Ovary (tissue), 9 donors: ENCODE results near the gene PKD2L1. TPM values are rescaled to one million over a fixed set of nuclear protein-coding genes. Genes with fewer than 3 reads are reported as not detected.

Experiments
- DNase-seq, 5 donors: peaks; one replicate each; pipeline ENCODE4 v3.0.0-alpha.2; 2019 to 2020
- H3K27ac ChIP-seq, 2 donors: fragments of 200-600 bp; one replicate each; pipeline versions ENCODE4 v1.5.1 to v1.8.0; 2019 to 2022
- H3K27me3 ChIP-seq: fragments of 200-600 bp; one replicate; pipeline ENCODE4 v1.8.0; 2022
- H3K36me3 ChIP-seq: fragments of 200-600 bp; sonication (generic); one replicate; pipeline ENCODE4 v1.5.1; 2019
- H3K4me1 ChIP-seq: one replicate; pipeline ENCODE4 v1.8.1; 2013; ENCODE audit warnings: mild to moderate bottlenecking, moderate library complexity; ENCODE audit not compliant: insufficient read depth
- H3K4me3 ChIP-seq: fragments of 200-600 bp; sonication (generic); one replicate; pipeline ENCODE4 v1.5.1; 2017
- H3K9me3 ChIP-seq, 2 donors: fragments of 200-600 bp in 1 of 2; sonication (generic) in 1 of 2; one replicate each; pipeline versions ENCODE4 v1.5.1 to v1.8.1; 2013 to 2019; ENCODE audit warnings: mild to moderate bottlenecking in 1 of 2, moderate library complexity in 1 of 2
- CTCF ChIP-seq, 3 donors: fragments of 450-650 bp in 2 of 3; fragments of 200-600 bp in 1 of 3; IDR thresholded peaks; one replicate each; pipeline versions ENCODE4 v1.5.1 to v1.8.0; 2016 to 2022; ENCODE audit warnings: antibody characterized with exemption in 3 of 3, mild to moderate bottlenecking in 1 of 3
- EP300 ChIP-seq: sonication (generic); formaldehyde crosslinking; IDR thresholded peaks from one replicate; pipeline ENCODE4 v1.6.1; 2017; ENCODE audit warnings: antibody characterized with exemption
- POLR2A ChIP-seq: fragments of 450-650 bp; IDR thresholded peaks from one replicate; pipeline ENCODE4 v1.6.1; 2017; ENCODE audit warnings: antibody characterized with exemption, mild to moderate bottlenecking, moderate library complexity
- WGBS, 3 donors: extraction: QIAGEN DNeasy Blood & Tissue Kit in 1 of 3; methylation state at CpG; one replicate each; pipeline versions ENCODE4 v1.1.5 to v1.1.7; 2013 to 2017; 5-methylcytosine and 5-hydroxymethylcytosine counted together
- intact Hi-C, 4 donors: fragments of 100-400 bp; cut with DNase I; formaldehyde crosslinking; loops; one replicate each; pipeline versions ENCODE4 v1.11.0 to v1.15.1; 2022 to 2023
- polyA plus RNA-seq, 2 donors: library from polyadenylated mRNA; stranded (reverse); fragments of 200-250 nt in 1 of 2; fragments of 350-450 nt in 1 of 2; fragmentation: Illumina TruSeq in 1 of 2; extraction: RNeasy Lipid Tissue Mini Kit (QIAGEN cat#74804) in 1 of 2; gene quantifications; one replicate each; pipeline ENCODE4 v1.2.3, GENCODE V29; 2013 to 2014
- total RNA-seq, 7 donors: library from RNA; depleted of rRNA in 2 of 7; stranded (reverse); fragments of >200 nt in 2 of 7; fragmentation: NEBNext Ultra II Directional in 3 of 7; extraction: Animal tissue kit (Norgen Biotek cat#: 25700) in 3 of 7; gene quantifications; one replicate each; pipeline versions ENCODE4 v1.1.0 to v1.2.4, GENCODE V29; 2016 to 2023
- donor health status: DM: no; HTN: no; CAD: no; lungs with moderate emphysema.
- donor health status: DM: no; HTN: no; CAD: no.
- donor health status: Bipolar disorder and iron deficiency.
- donor health status: DM: yes; HTN: yes; CAD: no.
- donor health status: DM: no; HTN: no; CAD: no.
- donor health status: DM: yes; HTN: yes; CAD: no.

PKD2L1 gene
- total and polyA plus RNA-seq, 9 donors: 0.02 to 2.5 (median 2.2) TPM; not detected in 6

GRCh38 chr10:100360234-100360633 lies 30.2 kb upstream of the PKD2L1 start:
- TF ChIP-seq CTCF (IDR thresholded peaks at IDR 0.05) (no peak), POLR2A (no peak), EP300 (no peak)
- peaks cover 15% of the 10 kb centered on the region for H3K4me1 ChIP-seq
- no peaks in the 10 kb centered on the region for H3K27me3 ChIP-seq
- H3K27ac ChIP-seq: no peak overlapping the region
- H3K36me3 ChIP-seq: no peaks in the 10 kb centered on the region
- intact Hi-C loops: no loop called here
- H3K9me3 ChIP-seq: no peaks in the 10 kb centered on the region
- DNase-seq: no peak
- H3K4me3 ChIP-seq: no peak overlapping the region
- 65 to 68% (median 67%) methylated on average over 6 of the region's 6 CpGs for WGBS, 3 donors

- no peaks in the 10 kb centered on the region for H3K27me3 ChIP-seq
- 3 to 6% (median 5%) methylated on average over 3 of the region's 3 CpGs for WGBS, 3 donors
- no peaks in the 10 kb centered on the region for H3K9me3 ChIP-seq
- H3K4me1 ChIP-seq: peaks cover 11% of the 10 kb centered on the region
- no peak for TF ChIP-seq EP300
- no peaks in the 10 kb centered on the region for H3K36me3 ChIP-seq
- peak overlapping the region in 1 of 2 donors; percentile 23 for H3K27ac ChIP-seq
- intact Hi-C loops: no loop called here
- H3K4me3 ChIP-seq: no peak overlapping the region
- peak in 3 of 5 donors; percentile 42 to 64 (median 47) for DNase-seq
Observed at GRCh38 chr10:100359529-100360150, 29.6 kb upstream of the PKD2L1 start.

GRCh38 chr10:100359030-100359432 lies 29.0 kb upstream of the PKD2L1 start:
- Histone ChIP-seq H3K9me3 (no peaks in the 10 kb centered on the region), H3K27me3 (no peaks in the 10 kb centered on the region), H3K36me3 (no peaks in the 10 kb centered on the region), H3K27ac (peak overlapping the region in 1 of 2 donors; percentile 23), H3K4me1 (peaks cover 11% of the 10 kb centered on the region), H3K4me3 (no peak overlapping the region)
- 45 to 55% (median 49%) methylated on average over 2 of the region's 2 CpGs for WGBS, 3 donors
- no peak for DNase-seq
- intact Hi-C loops: no loop called here
- TF ChIP-seq EP300 (no peak), CTCF (IDR thresholded peaks at IDR 0.05) (no peak), POLR2A (no peak)

- peaks cover 11% of the 10 kb centered on the region for H3K4me1 ChIP-seq
- H3K9me3 ChIP-seq: no peaks in the 10 kb centered on the region
- H3K27me3 ChIP-seq: no peaks in the 10 kb centered on the region
- H3K36me3 ChIP-seq: no peaks in the 10 kb centered on the region
- DNase-seq: no peak
- intact Hi-C loops: no loop called here
- WGBS, 3 donors: 57 to 70% (median 63%) methylated on average over 4 of the region's 4 CpGs
- H3K4me3 ChIP-seq: no peak overlapping the region
- H3K27ac ChIP-seq: no peak overlapping the region
- TF ChIP-seq POLR2A (no peak), CTCF (IDR thresholded peaks at IDR 0.05) (no peak), EP300 (no peak)
Observed at GRCh38 chr10:100357059-100357858, 27.2 kb upstream of the PKD2L1 start.
